GM12801 (cell line): ENCODE data around the gene HBZ.

Experiments
- CTCF ChIP-seq: IDR thresholded peaks from one replicate; pipeline ENCODE4 v1.5.1; 2011; ENCODE audit warnings: control low read depth; ENCODE audit not compliant: insufficient read length; ENCODE audit errors: extremely low read depth

The HBZ gene

GRCh38 chr16:152141-153128, at the start of gene HBZ:
Gene HBZ (plus strand): TSS chr16:152644. CDS start chr16:152910, 266 bp downstream.
- no peak for TF ChIP-seq CTCF

- TF ChIP-seq CTCF = no peak
Observed at GRCh38 chr16:104355-104754, 48.1 kb upstream of the HBZ start.

DNA sequence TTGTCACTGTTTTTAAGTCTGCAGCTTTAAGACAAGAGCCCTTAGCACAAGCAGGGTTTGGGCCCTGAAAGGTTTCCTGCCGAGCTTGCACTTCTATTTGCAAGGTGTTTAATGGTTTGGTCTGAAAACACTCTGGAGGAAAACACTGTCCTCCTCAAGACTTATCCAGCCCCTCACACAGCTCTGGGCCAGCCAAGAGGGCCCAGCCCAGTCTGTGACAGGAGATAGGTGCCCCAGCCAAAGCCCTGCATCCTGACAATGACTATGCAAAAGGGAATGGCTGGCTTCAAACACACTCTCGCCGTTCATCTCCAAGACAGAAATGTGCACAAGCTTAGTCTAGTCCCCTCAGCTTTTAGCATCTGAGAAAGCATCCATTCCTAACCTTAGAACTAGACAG, 47.5 kb upstream of the HBZ start:
- TF ChIP-seq CTCF = no peak

- no peak for TF ChIP-seq CTCF
Observed at GRCh38 chr16:105521-105920, 46.9 kb upstream of the HBZ start.

DNA sequence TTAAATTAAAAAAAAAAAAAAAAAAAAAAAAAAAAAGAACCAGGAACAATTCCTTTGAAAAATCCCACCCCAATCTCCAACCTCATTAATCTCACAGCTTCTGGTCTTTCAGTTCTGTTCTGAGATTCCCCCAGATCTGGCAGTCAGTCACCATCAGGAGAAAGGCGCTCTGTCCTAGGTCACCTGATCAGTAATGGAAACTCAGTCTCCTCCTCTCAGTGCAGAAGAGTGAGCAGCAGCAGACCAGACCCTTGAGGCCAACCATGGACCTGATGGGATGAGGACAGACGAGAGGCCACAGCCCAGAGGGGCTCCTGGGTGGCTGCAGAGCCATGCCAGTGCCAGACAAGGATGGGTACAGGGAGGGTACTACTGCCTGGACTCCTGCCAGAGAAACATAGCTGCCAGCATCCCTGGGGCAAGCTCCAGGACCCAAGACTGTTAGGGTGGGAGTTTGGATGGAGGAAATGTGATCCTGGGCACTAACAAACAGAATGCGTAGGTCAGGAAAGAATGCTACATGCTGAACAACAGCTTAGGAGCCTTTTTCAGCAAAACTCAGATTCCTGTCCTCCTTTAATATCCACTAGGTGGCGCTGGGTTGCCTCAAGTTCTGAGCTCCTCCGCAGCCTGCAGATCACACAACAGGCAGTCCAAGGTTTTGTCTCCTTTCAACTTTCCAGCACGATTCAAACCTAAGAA, 45.7 kb upstream of the HBZ start:
- TF ChIP-seq CTCF = no peak

GRCh38 chr16:112153-112840, 40.1 kb upstream of the HBZ start:
- TF ChIP-seq CTCF = no peak

- no peak for TF ChIP-seq CTCF
Observed at GRCh38 chr16:114327-114726, 38.1 kb upstream of the HBZ start.
